ENCODE data around the gene AP2A2.

DNA sequence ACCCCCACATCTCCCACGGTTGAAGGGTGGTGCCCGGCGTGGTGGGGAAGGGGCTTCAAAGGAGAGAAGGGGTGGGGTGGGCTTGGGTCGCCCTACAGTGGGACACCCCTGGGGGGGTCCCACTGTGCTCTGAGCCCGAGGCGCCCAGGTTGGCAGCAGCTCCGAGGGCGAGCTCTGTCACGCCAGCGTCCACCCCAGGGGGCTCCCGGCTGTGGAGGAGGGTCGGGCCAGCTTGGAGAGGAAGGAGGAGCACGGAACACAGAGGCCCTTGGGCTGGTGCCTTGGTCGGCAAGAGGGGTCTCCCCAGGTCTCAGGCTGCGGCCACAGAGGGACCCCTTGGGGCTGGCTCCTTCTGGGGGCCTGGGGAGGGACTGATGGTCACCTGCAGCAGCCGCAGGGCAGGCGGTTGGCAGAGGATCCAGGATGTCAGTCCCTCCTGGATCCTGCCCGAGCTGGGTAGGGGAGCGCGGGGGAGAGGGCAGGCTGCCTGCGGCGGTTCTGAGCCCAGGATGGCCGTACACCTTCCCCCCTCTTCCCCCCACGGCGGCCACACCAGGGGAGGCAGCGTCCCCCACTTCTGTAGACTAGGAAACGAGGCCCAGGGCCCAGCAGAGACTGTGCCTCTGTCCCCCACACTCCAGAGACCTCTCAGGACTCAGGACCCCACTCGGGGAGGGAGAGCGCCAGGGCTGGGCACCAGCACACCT is 110.1 kb downstream of the AP2A2 start:
- TF ChIP-seq, protein P1, sequence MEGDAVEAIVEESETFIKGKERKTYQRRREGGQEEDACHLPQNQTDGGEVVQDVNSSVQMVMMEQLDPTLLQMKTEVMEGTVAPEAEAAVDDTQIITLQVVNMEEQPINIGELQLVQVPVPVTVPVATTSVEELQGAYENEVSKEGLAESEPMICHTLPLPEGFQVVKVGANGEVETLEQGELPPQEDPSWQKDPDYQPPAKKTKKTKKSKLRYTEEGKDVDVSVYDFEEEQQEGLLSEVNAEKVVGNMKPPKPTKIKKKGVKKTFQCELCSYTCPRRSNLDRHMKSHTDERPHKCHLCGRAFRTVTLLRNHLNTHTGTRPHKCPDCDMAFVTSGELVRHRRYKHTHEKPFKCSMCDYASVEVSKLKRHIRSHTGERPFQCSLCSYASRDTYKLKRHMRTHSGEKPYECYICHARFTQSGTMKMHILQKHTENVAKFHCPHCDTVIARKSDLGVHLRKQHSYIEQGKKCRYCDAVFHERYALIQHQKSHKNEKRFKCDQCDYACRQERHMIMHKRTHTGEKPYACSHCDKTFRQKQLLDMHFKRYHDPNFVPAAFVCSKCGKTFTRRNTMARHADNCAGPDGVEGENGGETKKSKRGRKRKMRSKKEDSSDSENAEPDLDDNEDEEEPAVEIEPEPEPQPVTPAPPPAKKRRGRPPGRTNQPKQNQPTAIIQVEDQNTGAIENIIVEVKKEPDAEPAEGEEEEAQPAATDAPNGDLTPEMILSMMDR (IDR thresholded peaks at IDR 0.05): no peak
- TF ChIP-seq CREB1 (CRISPR knock-in tag; IDR thresholded peaks at IDR 0.05) (no peak), SP1 (CRISPR knock-in tag; conservative IDR thresholded peaks at IDR 0.05) (no peak), ZNF138 (CRISPR knock-in tag; conservative IDR thresholded peaks at IDR 0.05) (no peak), TP53 (CRISPR knock-in tag; IDR thresholded peaks at IDR 0.05) (no peak), FOXP1 (CRISPR knock-in tag; IDR thresholded peaks at IDR 0.05; ENCODE audit: borderline replicate concordance) (no peak), ATF1 (CRISPR knock-in tag; IDR thresholded peaks at IDR 0.05) (no peak)
- TF ChIP-seq, protein P2, sequence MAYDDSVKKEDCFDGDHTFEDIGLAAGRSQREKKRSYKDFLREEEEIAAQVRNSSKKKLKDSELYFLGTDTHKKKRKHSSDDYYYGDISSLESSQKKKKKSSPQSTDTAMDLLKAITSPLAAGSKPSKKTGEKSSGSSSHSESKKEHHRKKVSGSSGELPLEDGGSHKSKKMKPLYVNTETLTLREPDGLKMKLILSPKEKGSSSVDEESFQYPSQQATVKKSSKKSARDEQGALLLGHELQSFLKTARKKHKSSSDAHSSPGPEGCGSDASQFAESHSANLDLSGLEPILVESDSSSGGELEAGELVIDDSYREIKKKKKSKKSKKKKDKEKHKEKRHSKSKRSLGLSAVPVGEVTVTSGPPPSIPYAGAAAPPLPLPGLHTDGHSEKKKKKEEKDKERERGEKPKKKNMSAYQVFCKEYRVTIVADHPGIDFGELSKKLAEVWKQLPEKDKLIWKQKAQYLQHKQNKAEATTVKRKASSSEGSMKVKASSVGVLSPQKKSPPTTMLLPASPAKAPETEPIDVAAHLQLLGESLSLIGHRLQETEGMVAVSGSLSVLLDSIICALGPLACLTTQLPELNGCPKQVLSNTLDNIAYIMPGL (CRISPR knock-in tag; IDR thresholded peaks at IDR 0.05): no peak
- TF ChIP-seq, protein P3, sequence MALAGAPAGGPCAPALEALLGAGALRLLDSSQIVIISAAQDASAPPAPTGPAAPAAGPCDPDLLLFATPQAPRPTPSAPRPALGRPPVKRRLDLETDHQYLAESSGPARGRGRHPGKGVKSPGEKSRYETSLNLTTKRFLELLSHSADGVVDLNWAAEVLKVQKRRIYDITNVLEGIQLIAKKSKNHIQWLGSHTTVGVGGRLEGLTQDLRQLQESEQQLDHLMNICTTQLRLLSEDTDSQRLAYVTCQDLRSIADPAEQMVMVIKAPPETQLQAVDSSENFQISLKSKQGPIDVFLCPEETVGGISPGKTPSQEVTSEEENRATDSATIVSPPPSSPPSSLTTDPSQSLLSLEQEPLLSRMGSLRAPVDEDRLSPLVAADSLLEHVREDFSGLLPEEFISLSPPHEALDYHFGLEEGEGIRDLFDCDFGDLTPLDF (CRISPR knock-in tag; IDR thresholded peaks at IDR 0.05): no peak
- TF ChIP-seq, protein P4, sequence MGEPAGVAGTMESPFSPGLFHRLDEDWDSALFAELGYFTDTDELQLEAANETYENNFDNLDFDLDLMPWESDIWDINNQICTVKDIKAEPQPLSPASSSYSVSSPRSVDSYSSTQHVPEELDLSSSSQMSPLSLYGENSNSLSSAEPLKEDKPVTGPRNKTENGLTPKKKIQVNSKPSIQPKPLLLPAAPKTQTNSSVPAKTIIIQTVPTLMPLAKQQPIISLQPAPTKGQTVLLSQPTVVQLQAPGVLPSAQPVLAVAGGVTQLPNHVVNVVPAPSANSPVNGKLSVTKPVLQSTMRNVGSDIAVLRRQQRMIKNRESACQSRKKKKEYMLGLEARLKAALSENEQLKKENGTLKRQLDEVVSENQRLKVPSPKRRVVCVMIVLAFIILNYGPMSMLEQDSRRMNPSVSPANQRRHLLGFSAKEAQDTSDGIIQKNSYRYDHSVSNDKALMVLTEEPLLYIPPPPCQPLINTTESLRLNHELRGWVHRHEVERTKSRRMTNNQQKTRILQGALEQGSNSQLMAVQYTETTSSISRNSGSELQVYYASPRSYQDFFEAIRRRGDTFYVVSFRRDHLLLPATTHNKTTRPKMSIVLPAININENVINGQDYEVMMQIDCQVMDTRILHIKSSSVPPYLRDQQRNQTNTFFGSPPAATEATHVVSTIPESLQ (CRISPR knock-in tag; IDR thresholded peaks at IDR 0.05): no peak
- TF ChIP-seq, protein P5, sequence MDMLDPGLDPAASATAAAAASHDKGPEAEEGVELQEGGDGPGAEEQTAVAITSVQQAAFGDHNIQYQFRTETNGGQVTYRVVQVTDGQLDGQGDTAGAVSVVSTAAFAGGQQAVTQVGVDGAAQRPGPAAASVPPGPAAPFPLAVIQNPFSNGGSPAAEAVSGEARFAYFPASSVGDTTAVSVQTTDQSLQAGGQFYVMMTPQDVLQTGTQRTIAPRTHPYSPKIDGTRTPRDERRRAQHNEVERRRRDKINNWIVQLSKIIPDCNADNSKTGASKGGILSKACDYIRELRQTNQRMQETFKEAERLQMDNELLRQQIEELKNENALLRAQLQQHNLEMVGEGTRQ (CRISPR knock-in tag; IDR thresholded peaks at IDR 0.05): no peak
- TF ChIP-seq, protein P6, sequence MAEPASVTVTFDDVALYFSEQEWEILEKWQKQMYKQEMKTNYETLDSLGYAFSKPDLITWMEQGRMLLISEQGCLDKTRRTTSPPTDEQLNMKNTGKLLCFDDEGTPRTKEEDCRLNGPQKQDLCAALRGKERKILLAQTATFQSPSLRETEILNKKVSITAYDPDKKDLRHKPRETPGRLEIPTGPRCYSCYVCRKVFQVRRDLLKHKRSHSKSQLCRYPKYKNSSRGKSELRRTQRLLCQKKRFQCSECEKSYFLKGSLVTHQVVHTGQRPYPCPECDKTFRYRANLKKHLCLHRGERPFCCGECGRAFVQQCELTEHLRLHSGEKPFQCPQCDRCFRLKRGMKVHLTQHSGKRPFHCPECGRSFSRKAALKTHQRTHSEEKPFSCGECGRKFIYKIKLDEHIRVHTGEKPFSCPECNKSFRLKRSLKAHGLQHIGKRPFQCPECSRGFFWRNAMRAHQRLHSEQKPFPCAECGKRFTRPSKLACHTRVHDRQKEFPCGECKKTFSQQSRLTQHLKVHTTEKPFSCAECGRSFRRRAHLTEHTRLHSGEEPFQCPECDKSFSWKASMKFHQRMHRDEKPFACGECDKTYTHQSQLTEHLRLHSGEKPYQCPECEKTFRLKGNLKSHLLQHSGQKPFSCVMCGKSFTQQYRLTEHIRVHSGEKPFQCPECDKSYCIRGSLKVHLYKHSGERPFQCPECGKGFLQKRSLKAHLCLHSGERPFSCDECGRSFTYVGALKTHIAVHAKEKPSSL (CRISPR knock-in tag; conservative IDR thresholded peaks at IDR 0.05): no peak

Data from WTC11 (cell line).